HG03064 (cell line): ENCODE results near the gene DHDDS.
"Not testable (repeated sequence)": the region's sequence is repeated elsewhere in the genome, so short reads cannot be mapped to it uniquely, and the experiment has no call there.

Experiments
- ATAC-seq: cut with Tn5 transposase; IDR thresholded peaks from one replicate; pipeline ENCODE4 v1.9.1; 2021; ENCODE audit warnings: low read depth; ENCODE audit not compliant: unreplicated experiment

The DHDDS gene

GRCh38 chr1:26431979-26432695 lies at the start of gene DHDDS:
TSS of gene DHDDS (plus strand) at chr1:26432321. CDS start at chr1:26432946, 625 bp downstream.
- ATAC-seq: peak; percentile 94

GRCh38 chr1:26384076-26384475 lies 48.0 kb upstream of the DHDDS start:
- no peak for ATAC-seq

- not testable (repeated sequence) for ATAC-seq
Measured at GRCh38 chr1:26385063-26385462, 47.1 kb upstream of the DHDDS start.

- no peak for ATAC-seq
Measured at GRCh38 chr1:26387447-26387846, 44.7 kb upstream of the DHDDS start.

GRCh38 chr1:26388791-26389445 lies 43.2 kb upstream of the DHDDS start:
- no peak for ATAC-seq

- no peak for ATAC-seq
Measured at GRCh38 chr1:26389604-26390247, 42.4 kb upstream of the DHDDS start.

- no peak for ATAC-seq
Measured at GRCh38 chr1:26391450-26391849, 40.7 kb upstream of the DHDDS start.

- ATAC-seq: no peak
Measured at GRCh38 chr1:26395754-26396153, 36.4 kb upstream of the DHDDS start.

- ATAC-seq: no peak
Measured at GRCh38 chr1:26399034-26399433, 33.1 kb upstream of the DHDDS start.

GRCh38 chr1:26401891-26402290 lies 30.2 kb upstream of the DHDDS start:
- no peak for ATAC-seq

- ATAC-seq: no peak
Measured at GRCh38 chr1:26403656-26404055, 28.5 kb upstream of the DHDDS start.

GRCh38 chr1:26404641-26405040 lies 27.5 kb upstream of the DHDDS start:
- no peak for ATAC-seq

- no peak for ATAC-seq
Measured at GRCh38 chr1:26405281-26405915, 26.7 kb upstream of the DHDDS start.

GRCh38 chr1:26408604-26409003 lies 23.5 kb upstream of the DHDDS start:
- no peak for ATAC-seq

GRCh38 chr1:26409191-26409807 lies 22.8 kb upstream of the DHDDS start:
- ATAC-seq: no peak

GRCh38 chr1:26410706-26411623 lies 21.2 kb upstream of the DHDDS start, which contains the start of gene LIN28A:
TSS of gene LIN28A (plus strand) at chr1:26410817. CDS start at chr1:26410892, 75 bp downstream.
- ATAC-seq: no peak

GRCh38 chr1:26411624-26412074 lies 20.5 kb upstream of the DHDDS start:
- no peak for ATAC-seq

GRCh38 chr1:26412180-26412840 lies 19.8 kb upstream of the DHDDS start:
- no peak for ATAC-seq

- no peak for ATAC-seq
Measured at GRCh38 chr1:26413031-26413430, 19.1 kb upstream of the DHDDS start.
